Testis (tissue), 2 donors: Measurements from ENCODE around the gene C17orf67.

Source experiments
- POLR2A ChIP-seq: fragments of 450-650 bp; IDR thresholded peaks from one replicate; pipeline ENCODE4 v1.6.1; 2017; ENCODE audit warnings: antibody characterized with exemption, mild to moderate bottlenecking, moderate library complexity
- TF ChIP-seq, protein P1 (sequence below), 3 experiments: fragments of 450-650 bp in 2 of 3; fragments of 200-600 bp in 1 of 3; sonication (generic) in 1 of 3; IDR thresholded peaks; one replicate each; pipeline ENCODE4 v1.5.1; 2016 to 2019; ENCODE audit warnings: antibody characterized with exemption in 3 of 3, mild to moderate bottlenecking in 2 of 3, moderate library complexity in 1 of 3

DNA sequence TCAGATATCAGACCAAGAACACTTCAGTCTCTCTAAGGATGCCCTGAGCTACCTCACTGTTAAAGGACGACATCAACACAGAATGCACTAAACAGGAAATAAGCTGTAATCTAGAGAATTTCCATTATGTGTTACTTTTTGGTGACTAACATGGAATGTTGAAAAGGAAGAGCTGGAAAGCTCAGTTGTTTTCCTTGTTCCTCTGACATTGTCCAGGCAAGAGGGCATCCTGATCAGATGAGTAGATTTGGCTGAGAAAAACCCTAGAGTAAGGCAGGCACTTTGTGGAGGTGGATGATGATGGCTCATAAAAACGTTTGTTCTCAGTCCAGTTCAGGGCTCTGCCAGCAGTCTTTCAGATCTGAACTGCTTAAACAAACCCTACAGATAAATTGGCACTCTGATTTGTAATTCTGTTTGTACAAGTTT is 34.2 kb upstream of the C17orf67 start:
- TF ChIP-seq, protein P1, sequence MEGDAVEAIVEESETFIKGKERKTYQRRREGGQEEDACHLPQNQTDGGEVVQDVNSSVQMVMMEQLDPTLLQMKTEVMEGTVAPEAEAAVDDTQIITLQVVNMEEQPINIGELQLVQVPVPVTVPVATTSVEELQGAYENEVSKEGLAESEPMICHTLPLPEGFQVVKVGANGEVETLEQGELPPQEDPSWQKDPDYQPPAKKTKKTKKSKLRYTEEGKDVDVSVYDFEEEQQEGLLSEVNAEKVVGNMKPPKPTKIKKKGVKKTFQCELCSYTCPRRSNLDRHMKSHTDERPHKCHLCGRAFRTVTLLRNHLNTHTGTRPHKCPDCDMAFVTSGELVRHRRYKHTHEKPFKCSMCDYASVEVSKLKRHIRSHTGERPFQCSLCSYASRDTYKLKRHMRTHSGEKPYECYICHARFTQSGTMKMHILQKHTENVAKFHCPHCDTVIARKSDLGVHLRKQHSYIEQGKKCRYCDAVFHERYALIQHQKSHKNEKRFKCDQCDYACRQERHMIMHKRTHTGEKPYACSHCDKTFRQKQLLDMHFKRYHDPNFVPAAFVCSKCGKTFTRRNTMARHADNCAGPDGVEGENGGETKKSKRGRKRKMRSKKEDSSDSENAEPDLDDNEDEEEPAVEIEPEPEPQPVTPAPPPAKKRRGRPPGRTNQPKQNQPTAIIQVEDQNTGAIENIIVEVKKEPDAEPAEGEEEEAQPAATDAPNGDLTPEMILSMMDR (IDR thresholded peaks at IDR 0.05): no peak
- TF ChIP-seq POLR2A: no peak
